DOHH2 (cell line): ENCODE data around the gene VTI1A.

Source experiments
- H3F3A ChIP-seq: fragments of 200-600 bp; sonication (generic), shearing (Covaris generic); 2 replicates; pipeline ENCODE4 v1.6.0; 2016; ENCODE audit warnings: antibody characterized with exemption, mild to moderate bottlenecking; ENCODE audit not compliant: control insufficient read depth, insufficient read depth
- H3K27ac ChIP-seq: fragments of 200-600 bp; sonication (generic); 2 replicates; pipeline ENCODE4 v1.5.1; 2014; ENCODE audit warnings: low read depth, mild to moderate bottlenecking, low read length, moderate library complexity
- H3K27me3 ChIP-seq: fragments of 200-600 bp; sonication (generic); 2 replicates; pipeline ENCODE4 v1.6.1; 2014; ENCODE audit warnings: mild to moderate bottlenecking, low read length, mixed read lengths; ENCODE audit not compliant: control insufficient read depth
- H3K36me3 ChIP-seq: fragments of 200-600 bp; sonication (generic); 2 replicates; pipeline ENCODE4 v1.6.1; 2014; ENCODE audit warnings: mild to moderate bottlenecking, low read length, moderate library complexity, mixed read lengths; ENCODE audit not compliant: control insufficient read depth
- H3K4me1 ChIP-seq: fragments of 200-600 bp; sonication (generic); 2 replicates; pipeline ENCODE4 v1.6.1; 2014; ENCODE audit warnings: mild to moderate bottlenecking, low read length, mixed read lengths; ENCODE audit not compliant: control insufficient read depth
- H3K4me2 ChIP-seq: fragments of 200-600 bp; sonication (generic); 2 replicates; pipeline ENCODE4 v1.6.0; 2014; ENCODE audit warnings: mild to moderate bottlenecking, low read length, moderate library complexity
- H3K4me3 ChIP-seq: fragments of 200-600 bp; sonication (generic); 2 replicates; pipeline ENCODE4 v1.5.1; 2014; ENCODE audit warnings: mild to moderate bottlenecking, low read length, mixed read lengths
- H3K79me2 ChIP-seq: fragments of 200-600 bp; sonication (generic); 2 replicates; pipeline ENCODE4 v1.6.1; 2014; ENCODE audit warnings: mild to moderate bottlenecking, low read length, mixed read lengths; ENCODE audit not compliant: control insufficient read depth
- H3K9me2 ChIP-seq: fragments of 200-600 bp; sonication (generic); replicated peaks from 2 replicates; pipeline ENCODE4 v1.6.1; 2014; ENCODE audit warnings: mild to moderate bottlenecking, low read length, mixed read lengths; ENCODE audit not compliant: control insufficient read depth
- H3K9me3 ChIP-seq: fragments of 200-600 bp; sonication (generic); 2 replicates; pipeline ENCODE4 v1.6.1; 2014; ENCODE audit warnings: antibody characterized with exemption, low read length, mixed read lengths; ENCODE audit not compliant: control insufficient read depth, insufficient read depth
- H4K20me1 ChIP-seq: fragments of 200-600 bp; sonication (generic); 2 replicates; pipeline ENCODE4 v1.6.0; 2014; ENCODE audit warnings: low read depth, mild to moderate bottlenecking, antibody characterized with exemption, low read length, moderate library complexity; ENCODE audit not compliant: control insufficient read depth, insufficient read depth
- EZH2phosphoT487 ChIP-seq: fragments of 200-600 bp; sonication (generic); IDR thresholded peaks from 2 replicates; pipeline ENCODE4 v1.6.1; 2017; ENCODE audit warnings: borderline replicate concordance, mild to moderate bottlenecking, antibody characterized with exemption, low read length, moderate library complexity, mixed read lengths
- TF ChIP-seq, protein P1 (sequence below): fragments of 200-600 bp; sonication (generic); IDR thresholded peaks from one replicate; pipeline ENCODE4 v1.5.1; 2014; ENCODE audit warnings: antibody characterized with exemption, mild to moderate bottlenecking, low read depth, low read length; ENCODE audit not compliant: poor library complexity, severe bottlenecking

Gene VTI1A

GRCh38 chr10:112520914-112521313 is 73.9 kb downstream of the VTI1A start:
- Histone ChIP-seq H3K4me3 (no peak overlapping the region), H3K9me3 (no peaks in the 10 kb centered on the region), H3F3A (no peaks in the 10 kb centered on the region), H3K27ac (no peak overlapping the region), H3K36me3 (no peaks in the 10 kb centered on the region), H3K27me3 (no peaks in the 10 kb centered on the region), H3K4me1 (no peaks in the 10 kb centered on the region), H4K20me1 (0 out of 2 replicates have a peak, but pooled peaks cover 4% of the 10 kb centered on the region), H3K4me2 (no peak overlapping the region), H3K9me2 (no peaks in the 10 kb centered on the region), H3K79me2 (no peaks in the 10 kb centered on the region)
- no peak for TF ChIP-seq EZH2phosphoT487
- TF ChIP-seq, protein P1, sequence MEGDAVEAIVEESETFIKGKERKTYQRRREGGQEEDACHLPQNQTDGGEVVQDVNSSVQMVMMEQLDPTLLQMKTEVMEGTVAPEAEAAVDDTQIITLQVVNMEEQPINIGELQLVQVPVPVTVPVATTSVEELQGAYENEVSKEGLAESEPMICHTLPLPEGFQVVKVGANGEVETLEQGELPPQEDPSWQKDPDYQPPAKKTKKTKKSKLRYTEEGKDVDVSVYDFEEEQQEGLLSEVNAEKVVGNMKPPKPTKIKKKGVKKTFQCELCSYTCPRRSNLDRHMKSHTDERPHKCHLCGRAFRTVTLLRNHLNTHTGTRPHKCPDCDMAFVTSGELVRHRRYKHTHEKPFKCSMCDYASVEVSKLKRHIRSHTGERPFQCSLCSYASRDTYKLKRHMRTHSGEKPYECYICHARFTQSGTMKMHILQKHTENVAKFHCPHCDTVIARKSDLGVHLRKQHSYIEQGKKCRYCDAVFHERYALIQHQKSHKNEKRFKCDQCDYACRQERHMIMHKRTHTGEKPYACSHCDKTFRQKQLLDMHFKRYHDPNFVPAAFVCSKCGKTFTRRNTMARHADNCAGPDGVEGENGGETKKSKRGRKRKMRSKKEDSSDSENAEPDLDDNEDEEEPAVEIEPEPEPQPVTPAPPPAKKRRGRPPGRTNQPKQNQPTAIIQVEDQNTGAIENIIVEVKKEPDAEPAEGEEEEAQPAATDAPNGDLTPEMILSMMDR = no peak

- no peaks in the 10 kb centered on the region for H3K9me2 ChIP-seq
- H3K4me3 ChIP-seq = no peak overlapping the region
- H3K27me3 ChIP-seq = no peaks in the 10 kb centered on the region
- H3K4me1 ChIP-seq = no peaks in the 10 kb centered on the region
- no peak overlapping the region for H3K27ac ChIP-seq
- H4K20me1 ChIP-seq = no peaks in the 10 kb centered on the region
- H3F3A ChIP-seq = no peaks in the 10 kb centered on the region
- no peaks in the 10 kb centered on the region for H3K9me3 ChIP-seq
- H3K36me3 ChIP-seq = no peaks in the 10 kb centered on the region
- TF ChIP-seq EZH2phosphoT487 = no peak
- TF ChIP-seq, protein P1 = no peak
- H3K4me2 ChIP-seq = no peak overlapping the region
- no peaks in the 10 kb centered on the region for H3K79me2 ChIP-seq
Observed at GRCh38 chr10:112524641-112525040, 77.6 kb downstream of the VTI1A start.

- H3K27me3 ChIP-seq = no peaks in the 10 kb centered on the region
- no peaks in the 10 kb centered on the region for H3K4me1 ChIP-seq
- no peaks in the 10 kb centered on the region for H3K79me2 ChIP-seq
- H3F3A ChIP-seq = no peaks in the 10 kb centered on the region
- H3K9me2 ChIP-seq = no peaks in the 10 kb centered on the region
- no peak for TF ChIP-seq EZH2phosphoT487
- TF ChIP-seq, protein P1 = no peak
- no peaks in the 10 kb centered on the region for H3K36me3 ChIP-seq
- no peaks in the 10 kb centered on the region for H4K20me1 ChIP-seq
- no peak overlapping the region for H3K27ac ChIP-seq
- H3K4me3 ChIP-seq = no peak overlapping the region
- no peak overlapping the region for H3K4me2 ChIP-seq
- H3K9me3 ChIP-seq = no peaks in the 10 kb centered on the region
Observed at GRCh38 chr10:112525200-112525599, 78.2 kb downstream of the VTI1A start.

DNA sequence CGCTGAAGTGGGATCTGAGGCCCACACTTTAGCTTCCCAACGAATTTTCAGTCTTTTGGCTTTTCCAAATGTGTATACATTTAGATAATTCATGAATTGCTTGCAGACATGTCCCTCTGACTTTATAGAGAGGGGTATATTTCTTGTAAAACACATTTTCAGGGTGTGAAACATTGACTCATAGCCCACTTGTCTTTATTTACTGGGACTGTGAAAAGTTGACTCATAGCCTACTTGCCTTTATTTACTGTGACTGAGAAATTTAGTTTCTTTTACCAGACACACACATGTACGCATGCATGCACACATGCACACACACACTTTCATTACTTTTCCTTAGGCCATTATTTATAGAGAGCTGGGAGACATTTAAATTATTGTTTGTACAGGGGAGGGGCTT is 79.1 kb downstream of the VTI1A start:
- no peaks in the 10 kb centered on the region for H3K4me1 ChIP-seq
- no peaks in the 10 kb centered on the region for H3F3A ChIP-seq
- H3K27ac ChIP-seq = no peak overlapping the region
- H3K79me2 ChIP-seq = no peaks in the 10 kb centered on the region
- no peaks in the 10 kb centered on the region for H3K27me3 ChIP-seq
- no peak overlapping the region for H3K4me2 ChIP-seq
- TF ChIP-seq EZH2phosphoT487 = no peak
- TF ChIP-seq, protein P1 = no peak
- H3K9me3 ChIP-seq = no peaks in the 10 kb centered on the region
- no peak overlapping the region for H3K4me3 ChIP-seq
- no peaks in the 10 kb centered on the region for H3K9me2 ChIP-seq
- no peaks in the 10 kb centered on the region for H4K20me1 ChIP-seq
- H3K36me3 ChIP-seq = no peaks in the 10 kb centered on the region
